Liver (tissue), 9 donors: ENCODE results near the gene KIF26A. TPM values are rescaled to one million over a fixed set of nuclear protein-coding genes. Genes with fewer than 3 reads are reported as not detected.

Experiments used
- DNase-seq: peaks from one replicate; pipeline ENCODE4 v3.0.0-alpha.2; 2017; ENCODE audit warnings: low spot score
- H3K27ac ChIP-seq, 2 donors: one replicate each; pipeline ENCODE4 v1.7.0; 2013; ENCODE audit warnings: inconsistent platforms in 2 of 2, low read length in 2 of 2, control low read depth in 1 of 2, low read depth in 1 of 2, mild to moderate bottlenecking in 1 of 2
- H3K27me3 ChIP-seq, 4 donors: one replicate each; pipeline versions ENCODE4 v1.6.1 to v1.7.0; 2013; ENCODE audit warnings: low read length in 3 of 4, inconsistent platforms in 1 of 4, mild to moderate bottlenecking in 1 of 4, moderate library complexity in 1 of 4; ENCODE audit not compliant: control insufficient read depth in 4 of 4, insufficient read depth in 4 of 4
- H3K36me3 ChIP-seq, 4 donors: one replicate each; pipeline versions ENCODE4 v1.6.1 to v1.7.0; 2013; ENCODE audit warnings: low read length in 3 of 4, mild to moderate bottlenecking in 3 of 4, low read depth in 1 of 4, moderate library complexity in 1 of 4; ENCODE audit not compliant: control insufficient read depth in 4 of 4, insufficient read depth in 3 of 4
- H3K4me1 ChIP-seq, 4 donors: one replicate each; pipeline versions ENCODE4 v1.6.1 to v1.7.0; 2013; ENCODE audit warnings: low read length in 3 of 4, mild to moderate bottlenecking in 3 of 4, moderate library complexity in 1 of 4; ENCODE audit not compliant: control insufficient read depth in 4 of 4, insufficient read depth in 4 of 4
- H3K4me3 ChIP-seq, 3 donors: one replicate each; pipeline versions ENCODE4 v1.6.1 to v1.7.0; 2013; ENCODE audit warnings: low read length in 3 of 3, control low read depth in 1 of 3, low read depth in 1 of 3, mild to moderate bottlenecking in 1 of 3
- H3K9ac ChIP-seq, 2 donors: one replicate each; pipeline ENCODE4 v1.7.0; 2013; ENCODE audit warnings: low read length in 2 of 2, mild to moderate bottlenecking in 2 of 2, moderate library complexity in 2 of 2, control low read depth in 1 of 2, low read depth in 1 of 2
- H3K9me3 ChIP-seq, 4 donors: one replicate each; pipeline versions ENCODE4 v1.6.1 to v1.7.0; 2013; ENCODE audit warnings: low read length in 3 of 4; ENCODE audit not compliant: control insufficient read depth in 4 of 4
- ATF3 ChIP-seq: IDR thresholded peaks from 2 replicates; pipeline ENCODE4 v1.6.1; 2016; ENCODE audit warnings: antibody characterized with exemption
- FOXA2 ChIP-seq: IDR thresholded peaks from 2 replicates; pipeline ENCODE4 v1.6.1; 2016; ENCODE audit warnings: antibody characterized with exemption
- HNF4A ChIP-seq, 2 donors: conservative IDR thresholded peaks; 2 replicates each; pipeline ENCODE4 v1.6.1; 2016; ENCODE audit warnings: antibody characterized with exemption in 2 of 2, mild to moderate bottlenecking in 2 of 2
- JUND ChIP-seq, 2 donors: IDR thresholded peaks; 2 replicates each; pipeline ENCODE4 v1.6.1; 2016; ENCODE audit warnings: antibody characterized with exemption in 2 of 2
- MAX ChIP-seq: IDR thresholded peaks from 2 replicates; pipeline ENCODE4 v1.6.1; 2016; ENCODE audit warnings: antibody characterized with exemption
- RXRA ChIP-seq, 2 donors: IDR thresholded peaks; 2 replicates each; pipeline ENCODE4 v1.6.1; 2017 to 2018; ENCODE audit warnings: antibody characterized with exemption in 2 of 2, mild to moderate bottlenecking in 1 of 2
- TAF1 ChIP-seq: conservative IDR thresholded peaks from 2 replicates; pipeline ENCODE4 v1.6.1; 2016; ENCODE audit warnings: antibody characterized with exemption, mild to moderate bottlenecking
- ZBTB33 ChIP-seq: IDR thresholded peaks from 2 replicates; pipeline ENCODE4 v1.6.1; 2016; ENCODE audit warnings: antibody characterized with exemption
- WGBS: extraction: QIAGEN DNeasy Blood & Tissue Kit; methylation state at CpG from one replicate; pipeline ENCODE4 v1.1.7; 2013; 5-methylcytosine and 5-hydroxymethylcytosine counted together
- polyA plus RNA-seq, 2 donors: library from polyadenylated mRNA; stranded (reverse) in 1 of 2; unstranded in 1 of 2; fragments of 200-250 nt in 1 of 2; fragments of >200 nt in 1 of 2; fragmentation: Nextera tagmentation in 1 of 2; extraction: Ambion mirVana in 1 of 2; gene quantifications; one replicate each; pipeline versions ENCODE4 v1.2.1 to v1.2.3, GENCODE V29; 2013 to 2015
- total RNA-seq, 2 donors: library from RNA; depleted of rRNA; stranded (reverse); fragments of >200 nt; gene quantifications; one replicate each; pipeline ENCODE4 v1.2.3, GENCODE V29; 2014
- TF ChIP-seq, protein P1 (sequence below): IDR thresholded peaks from 2 replicates; pipeline ENCODE4 v1.6.1; 2016; ENCODE audit warnings: antibody characterized with exemption, mild to moderate bottlenecking
- TF ChIP-seq, protein P2 (sequence below): fragments of 150-350 bp; IDR thresholded peaks from 2 replicates; pipeline ENCODE4 v1.5.1; 2017; ENCODE audit warnings: improper control_type of control experiment, low read depth, low read length; ENCODE audit not compliant: missing input control
- donor health status: healthy.
- donor health status: healthy.
- donor health status: healthy.
- donor health status: healthy.
- donor health status: healthy.

Gene KIF26A
- total and polyA plus RNA-seq, 4 donors, result 0.07 to 10.2 (median 1.3) TPM

- peaks cover 0 to 2% (median 0%) of the 10 kb centered on the region in 4 donors for H3K27me3 ChIP-seq
- no peak overlapping the region for H3K27ac ChIP-seq
- no peak for DNase-seq
- H3K4me3 ChIP-seq, result no peak overlapping the region
- WGBS, result 99% methylated on average over 1 of the region's 1 CpG
- H3K9ac ChIP-seq, result no peak overlapping the region
- no peaks in the 10 kb centered on the region for H3K36me3 ChIP-seq
- TF ChIP-seq MAX (no peak), FOXA2 (no peak), HNF4A (conservative IDR thresholded peaks at IDR 0.05) (no peak)
- H3K9me3 ChIP-seq, result peaks cover 3 to 14% (median 5%) of the 10 kb centered on the region in 4 donors
- H3K4me1 ChIP-seq, result no peaks in the 10 kb centered on the region
Observed at GRCh38 chr14:104128981-104129380, 9.4 kb upstream of the KIF26A start.

DNA sequence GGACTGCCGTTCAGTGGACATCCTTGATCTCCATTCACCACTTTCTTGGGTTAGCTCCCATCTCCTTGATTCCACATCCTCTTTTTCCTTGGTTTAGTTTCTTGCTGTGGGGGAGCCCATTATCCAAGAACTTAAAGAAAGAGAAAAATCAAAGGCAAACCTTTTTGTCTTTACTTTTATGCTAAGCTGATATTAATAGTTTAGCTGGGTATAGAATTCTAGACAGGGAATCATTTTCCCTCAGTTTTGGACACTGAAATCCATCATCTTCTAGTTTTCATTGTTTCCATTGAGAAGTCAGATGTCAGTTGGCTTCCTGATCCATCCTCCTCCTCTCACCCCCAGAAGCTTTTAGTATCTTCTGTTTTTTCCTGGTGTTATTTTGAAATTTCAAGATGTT is 8.8 kb upstream of the KIF26A start:
- Histone ChIP-seq H3K4me3 (no peak overlapping the region), H3K36me3 (no peaks in the 10 kb centered on the region), H3K9ac (no peak overlapping the region), H3K9me3 (peaks cover 3 to 12% (median 5%) of the 10 kb centered on the region in 4 donors), H3K27me3 (peaks cover 0 to 2% (median 0%) of the 10 kb centered on the region in 4 donors), H3K4me1 (no peaks in the 10 kb centered on the region), H3K27ac (no peak overlapping the region)
- 98% methylated on average over 1 of the region's 1 CpG for WGBS
- no peak for DNase-seq
- TF ChIP-seq, protein P1, sequence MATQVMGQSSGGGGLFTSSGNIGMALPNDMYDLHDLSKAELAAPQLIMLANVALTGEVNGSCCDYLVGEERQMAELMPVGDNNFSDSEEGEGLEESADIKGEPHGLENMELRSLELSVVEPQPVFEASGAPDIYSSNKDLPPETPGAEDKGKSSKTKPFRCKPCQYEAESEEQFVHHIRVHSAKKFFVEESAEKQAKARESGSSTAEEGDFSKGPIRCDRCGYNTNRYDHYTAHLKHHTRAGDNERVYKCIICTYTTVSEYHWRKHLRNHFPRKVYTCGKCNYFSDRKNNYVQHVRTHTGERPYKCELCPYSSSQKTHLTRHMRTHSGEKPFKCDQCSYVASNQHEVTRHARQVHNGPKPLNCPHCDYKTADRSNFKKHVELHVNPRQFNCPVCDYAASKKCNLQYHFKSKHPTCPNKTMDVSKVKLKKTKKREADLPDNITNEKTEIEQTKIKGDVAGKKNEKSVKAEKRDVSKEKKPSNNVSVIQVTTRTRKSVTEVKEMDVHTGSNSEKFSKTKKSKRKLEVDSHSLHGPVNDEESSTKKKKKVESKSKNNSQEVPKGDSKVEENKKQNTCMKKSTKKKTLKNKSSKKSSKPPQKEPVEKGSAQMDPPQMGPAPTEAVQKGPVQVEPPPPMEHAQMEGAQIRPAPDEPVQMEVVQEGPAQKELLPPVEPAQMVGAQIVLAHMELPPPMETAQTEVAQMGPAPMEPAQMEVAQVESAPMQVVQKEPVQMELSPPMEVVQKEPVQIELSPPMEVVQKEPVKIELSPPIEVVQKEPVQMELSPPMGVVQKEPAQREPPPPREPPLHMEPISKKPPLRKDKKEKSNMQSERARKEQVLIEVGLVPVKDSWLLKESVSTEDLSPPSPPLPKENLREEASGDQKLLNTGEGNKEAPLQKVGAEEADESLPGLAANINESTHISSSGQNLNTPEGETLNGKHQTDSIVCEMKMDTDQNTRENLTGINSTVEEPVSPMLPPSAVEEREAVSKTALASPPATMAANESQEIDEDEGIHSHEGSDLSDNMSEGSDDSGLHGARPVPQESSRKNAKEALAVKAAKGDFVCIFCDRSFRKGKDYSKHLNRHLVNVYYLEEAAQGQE, result no peak
- TF ChIP-seq ZBTB33, result no peak
- no peak for TF ChIP-seq RXRA (IDR thresholded peaks at IDR 0.05)
- TF ChIP-seq ATF3, result no peak
- no peak for TF ChIP-seq FOXA2
- TF ChIP-seq JUND (IDR thresholded peaks at IDR 0.05), result no peak
- TF ChIP-seq, protein P2, sequence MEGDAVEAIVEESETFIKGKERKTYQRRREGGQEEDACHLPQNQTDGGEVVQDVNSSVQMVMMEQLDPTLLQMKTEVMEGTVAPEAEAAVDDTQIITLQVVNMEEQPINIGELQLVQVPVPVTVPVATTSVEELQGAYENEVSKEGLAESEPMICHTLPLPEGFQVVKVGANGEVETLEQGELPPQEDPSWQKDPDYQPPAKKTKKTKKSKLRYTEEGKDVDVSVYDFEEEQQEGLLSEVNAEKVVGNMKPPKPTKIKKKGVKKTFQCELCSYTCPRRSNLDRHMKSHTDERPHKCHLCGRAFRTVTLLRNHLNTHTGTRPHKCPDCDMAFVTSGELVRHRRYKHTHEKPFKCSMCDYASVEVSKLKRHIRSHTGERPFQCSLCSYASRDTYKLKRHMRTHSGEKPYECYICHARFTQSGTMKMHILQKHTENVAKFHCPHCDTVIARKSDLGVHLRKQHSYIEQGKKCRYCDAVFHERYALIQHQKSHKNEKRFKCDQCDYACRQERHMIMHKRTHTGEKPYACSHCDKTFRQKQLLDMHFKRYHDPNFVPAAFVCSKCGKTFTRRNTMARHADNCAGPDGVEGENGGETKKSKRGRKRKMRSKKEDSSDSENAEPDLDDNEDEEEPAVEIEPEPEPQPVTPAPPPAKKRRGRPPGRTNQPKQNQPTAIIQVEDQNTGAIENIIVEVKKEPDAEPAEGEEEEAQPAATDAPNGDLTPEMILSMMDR, result no peak
- TF ChIP-seq HNF4A (conservative IDR thresholded peaks at IDR 0.05), result no peak
- TF ChIP-seq TAF1, result no peak
